Uterus (tissue), 4 donors: Measurements from ENCODE around the gene PKD2L1. TPM values are rescaled to one million over a fixed set of nuclear protein-coding genes. Genes with fewer than 3 reads are reported as not detected.

Experiments
- DNase-seq, 2 donors: peaks; one replicate each; pipeline ENCODE4 v3.0.0-alpha.2; 2019 to 2020
- H3K27ac ChIP-seq, 2 donors: fragments of 200-600 bp; sonication (generic); 1 replicate in 1 of 2; 2 replicates in 1 of 2; pipeline ENCODE4 v1.5.1; 2016 to 2018
- H3K27me3 ChIP-seq, 2 donors: fragments of 200-600 bp; sonication (generic); one replicate each; pipeline ENCODE4 v1.5.1; 2018 to 2019; ENCODE audit warnings: control low read depth in 1 of 2
- H3K36me3 ChIP-seq, 2 donors: fragments of 200-600 bp; sonication (generic); one replicate each; pipeline ENCODE4 v1.5.1; 2019; ENCODE audit warnings: control low read depth in 1 of 2
- H3K4me1 ChIP-seq, 2 donors: fragments of 200-600 bp; sonication (generic); one replicate each; pipeline ENCODE4 v1.5.1; 2018 to 2019; ENCODE audit warnings: control low read depth in 1 of 2
- H3K4me3 ChIP-seq, 2 donors: fragments of 200-600 bp; sonication (generic); 1 replicate in 1 of 2; 2 replicates in 1 of 2; pipeline ENCODE4 v1.5.1; 2018 to 2019; ENCODE audit warnings: mild to moderate bottlenecking in 1 of 2
- H3K9me3 ChIP-seq, 2 donors: fragments of 200-600 bp; sonication (generic); one replicate each; pipeline ENCODE4 v1.5.1; 2019; ENCODE audit warnings: control low read depth in 1 of 2
- POLR2A ChIP-seq, 2 donors: fragments of 450-650 bp; IDR thresholded peaks; one replicate each; pipeline ENCODE4 v1.6.1; 2016; ENCODE audit warnings: antibody characterized with exemption in 2 of 2, mild to moderate bottlenecking in 1 of 2, moderate library complexity in 1 of 2
- intact Hi-C: fragments of 100-400 bp; cut with DNase I; formaldehyde crosslinking; loops from one replicate; pipeline ENCODE4 v1.15.1; 2023; ENCODE audit warnings: low total_unique reads
- total RNA-seq, 4 donors: library from RNA; depleted of rRNA in 3 of 4; stranded (reverse); fragments of >200 nt in 3 of 4; gene quantifications; one replicate each; pipeline versions ENCODE4 v1.1.0 to v1.2.4, GENCODE V29; 2014 to 2023
- TF ChIP-seq, protein P1 (sequence below), 4 experiments: fragments of 200-600 bp in 2 of 4; fragments of 450-650 bp in 2 of 4; sonication (generic) in 2 of 4; IDR thresholded peaks; one replicate each; pipeline ENCODE4 v1.5.1; 2016 to 2019; ENCODE audit warnings: antibody characterized with exemption in 4 of 4, mild to moderate bottlenecking in 2 of 4, moderate library complexity in 1 of 4
- donor health status: DM: yes; HTN: yes; CAD: no.

The PKD2L1 gene
- total RNA-seq, 4 donors from 2014 or later = not detected

DNA sequence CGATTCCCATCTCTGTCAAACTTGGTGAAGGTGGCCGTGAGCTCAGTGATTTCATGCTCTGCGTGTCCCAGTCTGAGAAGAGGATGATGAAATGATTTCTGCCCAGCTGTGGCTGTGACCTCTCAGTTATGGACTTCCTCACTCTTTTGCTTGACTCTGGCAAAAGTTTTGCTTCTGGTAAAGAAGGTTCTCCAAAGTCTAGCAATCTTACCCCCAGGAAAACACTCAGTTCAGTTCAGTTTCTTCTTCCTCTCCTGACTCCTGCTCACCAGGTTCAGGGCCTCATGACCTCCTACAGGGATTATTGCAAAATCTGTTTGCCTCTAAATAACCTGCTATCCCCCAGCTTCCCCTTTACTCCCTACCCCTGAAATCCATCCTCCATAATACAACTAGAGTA lies 38.7 kb downstream of the PKD2L1 start:
- Histone ChIP-seq H3K36me3 (no peaks in the 10 kb centered on the region), H3K27me3 (no peaks in the 10 kb centered on the region), H3K9me3 (no peaks in the 10 kb centered on the region), H3K4me1 (no peaks in the 10 kb centered on the region), H3K4me3 (no peak overlapping the region), H3K27ac (no peak overlapping the region)
- TF ChIP-seq POLR2A (IDR thresholded peaks at IDR 0.05) = no peak
- TF ChIP-seq, protein P1, sequence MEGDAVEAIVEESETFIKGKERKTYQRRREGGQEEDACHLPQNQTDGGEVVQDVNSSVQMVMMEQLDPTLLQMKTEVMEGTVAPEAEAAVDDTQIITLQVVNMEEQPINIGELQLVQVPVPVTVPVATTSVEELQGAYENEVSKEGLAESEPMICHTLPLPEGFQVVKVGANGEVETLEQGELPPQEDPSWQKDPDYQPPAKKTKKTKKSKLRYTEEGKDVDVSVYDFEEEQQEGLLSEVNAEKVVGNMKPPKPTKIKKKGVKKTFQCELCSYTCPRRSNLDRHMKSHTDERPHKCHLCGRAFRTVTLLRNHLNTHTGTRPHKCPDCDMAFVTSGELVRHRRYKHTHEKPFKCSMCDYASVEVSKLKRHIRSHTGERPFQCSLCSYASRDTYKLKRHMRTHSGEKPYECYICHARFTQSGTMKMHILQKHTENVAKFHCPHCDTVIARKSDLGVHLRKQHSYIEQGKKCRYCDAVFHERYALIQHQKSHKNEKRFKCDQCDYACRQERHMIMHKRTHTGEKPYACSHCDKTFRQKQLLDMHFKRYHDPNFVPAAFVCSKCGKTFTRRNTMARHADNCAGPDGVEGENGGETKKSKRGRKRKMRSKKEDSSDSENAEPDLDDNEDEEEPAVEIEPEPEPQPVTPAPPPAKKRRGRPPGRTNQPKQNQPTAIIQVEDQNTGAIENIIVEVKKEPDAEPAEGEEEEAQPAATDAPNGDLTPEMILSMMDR (IDR thresholded peaks at IDR 0.05) = no peak
- intact Hi-C loops = no loop called here
- DNase-seq = no peak

DNA sequence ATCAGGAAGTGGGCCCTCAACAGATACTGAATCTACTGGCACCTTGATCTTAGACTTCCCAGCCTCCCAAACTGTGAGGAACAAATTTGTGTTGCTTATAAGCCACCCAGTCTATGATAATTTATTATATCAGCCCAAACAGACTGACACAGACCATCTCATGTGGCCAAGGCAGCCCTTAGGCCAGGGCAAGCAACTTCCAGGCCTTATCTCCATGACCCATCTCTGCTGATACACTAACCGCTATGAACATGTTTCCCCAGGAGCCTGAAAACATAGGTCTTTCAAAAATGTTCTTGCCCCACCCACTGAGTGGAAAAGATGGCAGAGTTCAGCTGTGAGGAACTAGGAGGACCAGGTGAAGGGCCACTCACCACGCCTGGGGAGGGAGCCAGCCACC lies 40.4 kb downstream of the PKD2L1 start:
- H3K4me3 ChIP-seq = no peak overlapping the region
- TF ChIP-seq, protein P1 (IDR thresholded peaks at IDR 0.05) = no peak
- no peak for TF ChIP-seq POLR2A (IDR thresholded peaks at IDR 0.05)
- no peaks in the 10 kb centered on the region for H3K9me3 ChIP-seq
- no peaks in the 10 kb centered on the region for H3K27me3 ChIP-seq
- H3K36me3 ChIP-seq = no peaks in the 10 kb centered on the region
- no peak for DNase-seq
- H3K27ac ChIP-seq = no peak overlapping the region
- intact Hi-C loops = no loop called here
- peaks cover 0 to 10% of the 10 kb centered on the region in 2 donors for H3K4me1 ChIP-seq

DNA sequence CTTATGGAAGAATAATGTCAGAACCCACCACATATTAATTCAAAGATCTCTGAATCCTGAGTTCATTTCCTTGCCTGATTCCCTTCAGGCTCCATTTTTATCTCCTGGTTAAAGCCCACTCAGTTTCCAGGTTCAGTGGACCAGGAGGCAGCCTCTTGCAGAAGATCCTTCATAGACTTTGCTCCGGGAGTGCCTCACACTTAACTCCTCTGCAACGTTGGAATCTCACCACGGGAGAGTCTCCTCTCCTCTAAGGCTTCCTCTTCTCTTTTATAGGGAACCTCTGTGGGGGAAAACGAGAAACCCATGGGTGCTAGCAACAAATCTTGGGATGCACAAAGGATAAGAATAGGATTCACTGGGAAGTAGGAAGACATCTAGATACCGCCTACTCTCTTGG lies 41.8 kb downstream of the PKD2L1 start:
- no peaks in the 10 kb centered on the region for H3K9me3 ChIP-seq
- H3K4me3 ChIP-seq = no peak overlapping the region
- no peak overlapping the region for H3K27ac ChIP-seq
- TF ChIP-seq, protein P1 (IDR thresholded peaks at IDR 0.05) = no peak
- TF ChIP-seq POLR2A (IDR thresholded peaks at IDR 0.05) = no peak
- intact Hi-C loops = no loop called here
- no peaks in the 10 kb centered on the region for H3K27me3 ChIP-seq
- no peak for DNase-seq
- H3K4me1 ChIP-seq = peaks cover 0 to 10% of the 10 kb centered on the region in 2 donors
- H3K36me3 ChIP-seq = no peaks in the 10 kb centered on the region

DNA sequence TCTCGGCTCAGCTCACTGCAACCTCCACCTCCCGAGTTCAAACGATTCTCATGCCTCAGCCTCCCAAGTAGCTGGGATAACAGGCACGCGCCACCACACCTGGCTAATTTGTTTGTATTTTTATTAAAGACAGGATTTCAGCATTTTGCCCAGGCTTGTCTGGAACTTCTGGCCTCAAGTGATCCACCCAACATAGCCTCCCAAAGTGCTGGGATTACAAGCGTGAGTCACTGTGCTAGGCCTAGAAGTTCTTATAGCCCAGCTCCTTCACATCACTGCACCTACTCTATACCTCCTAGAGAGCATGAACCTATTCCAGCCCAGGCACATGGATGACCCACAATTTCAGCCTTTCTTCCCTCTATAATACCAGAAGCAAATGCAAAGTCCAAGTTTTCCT lies 42.3 kb downstream of the PKD2L1 start:
- intact Hi-C loops = no loop called here
- no peak overlapping the region for H3K27ac ChIP-seq

More for the DNA sequence above, 42.3 kb downstream of the PKD2L1 start:
- TF ChIP-seq, protein P1 (IDR thresholded peaks at IDR 0.05) = no peak
- no peak for TF ChIP-seq POLR2A (IDR thresholded peaks at IDR 0.05)
- Histone ChIP-seq H3K4me1 (peaks cover 0 to 10% of the 10 kb centered on the region in 2 donors), H3K27me3 (no peaks in the 10 kb centered on the region), H3K4me3 (no peak overlapping the region), H3K36me3 (no peaks in the 10 kb centered on the region), H3K9me3 (no peaks in the 10 kb centered on the region)
- DNase-seq = no peak
